HCT116 (cell line): ENCODE data around the gene ZNF335. TPM values are rescaled to one million over a fixed set of nuclear protein-coding genes. Genes with fewer than 3 reads are reported as not detected.
"Not testable (repeated sequence)": the region's sequence is repeated elsewhere in the genome, so short reads cannot be mapped to it uniquely, and the experiment has no call there.

Experiments
- ATAC-seq: fragments of 200-7000 bp; cut with Tn5 transposase; 2 replicates; pipeline ENCODE4 v1.9.1; 2020; ENCODE audit warnings: mild to moderate bottlenecking, moderate library complexity
- BruUV-seq: library from RNA; stranded (reverse); fragments of 400-500 nt; replicated peaks from 2 replicates; lab custom pipeline; 2021; lab: Mats Ljungman, UMichigan
- CTCF ChIA-PET: fragments of 300-600 bp; sonication (Branson Sonifier 250); formaldehyde crosslinking; loops from one replicate; lab custom pipeline; 2021; ENCODE audit warnings: antibody characterized with exemption; lab: Charles Lee
- POLR2A ChIA-PET: fragments of 300-600, 350-600 bp; sonication (Branson Sonifier 250); formaldehyde crosslinking; loops from one replicate; lab custom pipeline; 2021; ENCODE audit warnings: antibody characterized with exemption; lab: Charles Lee
- RAD21 ChIA-PET, 2 experiments: fragments of 300-600 bp; sonication (Branson Sonifier 250); formaldehyde crosslinking; loops; one replicate each; lab custom pipeline; 2023; ENCODE audit warnings: low total read pairs in 2 of 2; ENCODE audit not compliant: uncharacterized antibody in 2 of 2, unreplicated experiment in 2 of 2, low non-redundant PET in 1 of 2; lab: Charles Lee
- DNase-seq: peaks from one replicate; pipeline ENCODE4 v3.0.0-alpha.2; 2010; ENCODE audit warnings: low read depth, low spot score
- H2AFZ ChIP-seq: fragments of 200-600 bp; shearing (Covaris generic), sonication (generic); 2 replicates; pipeline ENCODE4 v1.6.1; 2017; ENCODE audit warnings: low read depth, mixed run types, mixed read lengths, antibody characterized with exemption, low read length; ENCODE audit not compliant: poor library complexity, severe bottlenecking
- H3K27ac ChIP-seq: 2 replicates; pipeline ENCODE4 v1.5.1; 2012; ENCODE audit warnings: low read depth, low read length
- H3K27me3 ChIP-seq: fragments of 200-600 bp; sonication (generic); 2 replicates; pipeline ENCODE4 v1.6.1; 2016; ENCODE audit warnings: mixed run types, low read length, mixed read lengths; ENCODE audit not compliant: insufficient read depth
- H3K36me3 ChIP-seq, 2 experiments: fragments of 200-500 bp in 1 of 2; fragments of 200-600 bp in 1 of 2; sonication (Bioruptor generic) in 1 of 2; sonication (generic) in 1 of 2; 2 replicates each; pipeline versions ENCODE4 v1.5.1 to v1.6.1; 2014 to 2016; ENCODE audit warnings: low read length in 2 of 2, inconsistent platforms in 1 of 2, mixed read lengths in 1 of 2, mixed run types in 1 of 2; ENCODE audit not compliant: insufficient read depth in 2 of 2, control insufficient read depth in 1 of 2
- H3K4me1 ChIP-seq, 2 experiments: fragments of 200-600 bp in 1 of 2; sonication (generic) in 1 of 2; 2 replicates each; pipeline versions ENCODE4 v1.5.1 to v1.6.1; 2012 to 2017; ENCODE audit warnings: low read length in 2 of 2, inconsistent platforms in 1 of 2, mild to moderate bottlenecking in 1 of 2, mixed read lengths in 1 of 2, mixed run types in 1 of 2, moderate library complexity in 1 of 2; ENCODE audit not compliant: insufficient read depth in 2 of 2, control insufficient read depth in 1 of 2
- H3K4me2 ChIP-seq: fragments of 200-600 bp; sonication (generic); 2 replicates; pipeline ENCODE4 v1.6.1; 2017; ENCODE audit warnings: mixed run types, low read length, mixed read lengths
- H3K4me3 ChIP-seq, 2 experiments: fragments of 200-600 bp in 1 of 2; sonication (generic) in 1 of 2; replicated peaks in 1 of 2; 2 replicates each; pipeline ENCODE4 v1.5.1; 2011 to 2016; ENCODE audit warnings: low read length in 2 of 2, control low read depth in 1 of 2, low read depth in 1 of 2, mild to moderate bottlenecking in 1 of 2, mixed read lengths in 1 of 2, mixed run types in 1 of 2
- H3K79me2 ChIP-seq: fragments of 200-600 bp; sonication (generic); 2 replicates; pipeline ENCODE4 v1.6.1; 2017; ENCODE audit warnings: mild to moderate bottlenecking, mixed run types, low read length, moderate library complexity, mixed read lengths; ENCODE audit not compliant: insufficient read depth
- H3K9ac ChIP-seq: fragments of 200-600 bp; sonication (generic); 2 replicates; pipeline ENCODE4 v1.6.1; 2016; ENCODE audit warnings: low read length, mixed read lengths
- H3K9me2 ChIP-seq: fragments of 200-600 bp; sonication (generic), shearing (Covaris generic); 2 replicates; pipeline ENCODE4 v1.6.1; 2017; ENCODE audit warnings: mixed run types, mild to moderate bottlenecking, moderate library complexity; ENCODE audit not compliant: insufficient read depth
- H3K9me3 ChIP-seq, 2 experiments: fragments of 200-500 bp in 1 of 2; fragments of 200-600 bp in 1 of 2; sonication (Bioruptor generic) in 1 of 2; sonication (generic) in 1 of 2; 2 replicates each; pipeline ENCODE4 v1.6.1; 2014 to 2017; ENCODE audit warnings: low read length in 2 of 2, mixed read lengths in 2 of 2, inconsistent platforms in 1 of 2, low read depth in 1 of 2, mild to moderate bottlenecking in 1 of 2, mixed run types in 1 of 2, moderate library complexity in 1 of 2; ENCODE audit not compliant: control insufficient read depth in 1 of 2, insufficient read depth in 1 of 2
- H4K20me1 ChIP-seq: fragments of 200-600 bp; sonication (generic), shearing (Covaris generic); 2 replicates; pipeline ENCODE4 v1.6.1; 2017; ENCODE audit warnings: mixed run types, mild to moderate bottlenecking, moderate library complexity; ENCODE audit not compliant: insufficient read depth
- POLR2AphosphoS5 ChIP-seq: IDR thresholded peaks from 2 replicates; pipeline ENCODE4 v1.6.1; 2011; ENCODE audit warnings: mild to moderate bottlenecking, low read depth, low read length, moderate library complexity
- SP1 ChIP-seq: IDR thresholded peaks from 2 replicates; pipeline ENCODE4 v1.6.1; 2012; ENCODE audit warnings: low read depth
- SRF ChIP-seq: IDR thresholded peaks from 2 replicates; pipeline ENCODE4 v1.6.1; 2012; ENCODE audit warnings: low read depth
- YY1 ChIP-seq: IDR thresholded peaks from 2 replicates; pipeline ENCODE4 v1.6.1; 2011; ENCODE audit warnings: low read length, low read depth, moderate library complexity, mild to moderate bottlenecking; ENCODE audit not compliant: insufficient replicate concordance; ENCODE audit errors: extremely low read depth
- intact Hi-C: fragments of 100-400 bp; cut with micrococcal nuclease; formaldehyde crosslinking; loops from 2 replicates; pipeline ENCODE4 v1.10.0; 2022
- total RNA-seq: library from RNA; stranded (reverse); gene quantifications from one replicate; pipeline ENCODE4 v1.2.1, GENCODE V29; 2021; ENCODE audit not compliant: unreplicated experiment

The ZNF335 gene
- total RNA-seq, 1 experiment from 2014 or later = 20.8 TPM

DNA sequence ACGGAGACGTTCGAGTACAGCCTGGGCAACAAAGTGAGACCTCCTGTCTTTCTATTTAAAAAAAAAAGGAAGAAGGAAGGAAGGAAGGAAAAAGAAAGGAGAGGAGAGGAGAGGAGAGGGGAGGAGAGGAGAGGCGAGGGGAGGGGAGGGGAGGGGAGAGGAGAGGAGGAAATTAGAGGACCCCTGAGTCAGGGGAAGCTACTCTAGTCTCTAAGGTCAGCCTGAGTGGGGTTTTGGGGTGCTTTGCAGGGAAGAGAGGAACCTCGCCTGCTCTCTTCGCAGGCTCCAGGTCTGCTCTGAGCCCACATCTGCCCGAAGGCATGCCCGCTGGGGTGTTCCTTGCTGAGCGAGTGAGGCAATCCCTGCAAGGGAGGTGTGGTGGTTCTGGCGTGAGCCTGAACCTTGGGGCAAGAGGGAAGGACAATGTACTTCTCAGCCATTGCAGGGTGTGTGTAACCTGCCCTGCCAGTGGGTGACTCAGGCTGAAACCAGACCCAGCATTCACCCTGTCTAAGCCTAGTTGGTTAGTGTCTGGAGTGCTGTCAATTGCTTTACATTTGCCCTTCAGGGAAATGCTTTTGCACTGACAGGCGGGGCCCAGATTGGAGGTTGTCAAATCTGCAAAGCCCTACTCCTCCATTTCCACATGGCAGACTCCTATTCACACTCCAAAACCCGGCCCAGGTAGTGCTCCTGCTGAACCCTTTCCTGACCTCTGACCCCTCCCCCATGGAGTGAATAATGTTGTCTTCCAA is 21.4 kb upstream of the ZNF335 start (continued):
- peak; percentile 80 for TF ChIP-seq SP1
- TF ChIP-seq POLR2AphosphoS5 = peak; percentile 45; the same call in 1 of the 2 replicates
- TF ChIP-seq YY1 = peak; percentile 42

DNA sequence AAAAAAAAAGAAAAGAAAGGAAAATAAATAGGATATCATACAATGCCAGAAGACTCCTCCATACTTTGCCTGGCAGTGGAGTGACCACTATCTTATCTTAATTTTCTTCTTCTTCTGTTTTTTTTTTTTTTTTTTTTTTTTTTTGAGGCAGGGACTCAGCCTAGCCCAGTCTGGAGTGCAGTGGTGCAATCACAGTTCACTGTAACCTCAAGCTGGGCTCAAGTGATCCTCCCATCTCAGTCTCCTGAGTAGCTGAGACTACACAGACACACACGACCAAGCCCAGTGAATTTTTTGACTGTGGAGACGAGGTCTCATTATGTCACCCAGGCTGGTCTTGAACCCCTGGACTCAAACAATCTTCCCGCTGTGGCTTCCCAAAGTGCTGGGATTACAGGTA is 19.6 kb upstream of the ZNF335 start:
- Histone ChIP-seq H2AFZ (no peak overlapping the region), H3K4me3 (no peak overlapping the region), H3K9ac (no peak overlapping the region), H3K79me2 (no peaks in the 10 kb centered on the region), H3K9me2 (no peaks in the 10 kb centered on the region), H3K4me2 (no peak overlapping the region), H4K20me1 (no peaks in the 10 kb centered on the region), H3K27me3 (no peaks in the 10 kb centered on the region), H3K9me3 (no peaks in the 10 kb centered on the region), H3K27ac (no peak overlapping the region), H3K4me1 (peaks cover 4 to 16% of the 10 kb centered on the region in 2 experiments; a peak in 3 of 4 replicates), H3K36me3 (no peaks in the 10 kb centered on the region)
- ATAC-seq (no peak), DNase-seq (no peak)
- POLR2A ChIA-PET = no interaction called here
- TF ChIP-seq SRF = no peak
- intact Hi-C loops = no loop called here
- CTCF ChIA-PET = no interaction called here
- no TSS peak for BruUV-seq
- RAD21 ChIA-PET = no interaction called here

DNA sequence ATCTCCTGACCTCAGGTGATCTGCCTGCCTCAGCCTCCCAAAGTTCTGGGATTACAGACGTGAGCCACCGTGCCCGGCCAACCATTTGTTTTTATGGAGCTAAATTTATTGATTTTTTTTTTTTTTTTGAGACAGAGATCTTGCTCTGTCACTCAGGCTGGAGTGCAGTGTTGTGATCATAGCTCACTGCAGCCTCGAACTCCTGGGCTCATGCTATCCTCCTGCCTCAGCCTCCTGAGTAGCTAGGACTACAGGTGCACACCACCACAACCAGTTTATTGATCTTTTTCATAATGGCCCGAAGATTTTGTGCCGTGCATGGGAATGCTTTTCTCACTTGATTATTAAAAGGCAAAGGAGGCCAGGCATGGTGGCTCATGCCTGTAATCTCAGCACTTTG is 16.8 kb upstream of the ZNF335 start:
- intact Hi-C loops, H3K9ac ChIP-seq, H3K4me2 ChIP-seq, H3K27me3 ChIP-seq, H3K4me3 ChIP-seq, H4K20me1 ChIP-seq, RAD21 ChIA-PET, BruUV-seq, ATAC-seq, H3K9me2 ChIP-seq, DNase-seq, H3K36me3 ChIP-seq, H3K79me2 ChIP-seq, H2AFZ ChIP-seq, H3K27ac ChIP-seq, H3K9me3 ChIP-seq, POLR2A ChIA-PET: not testable (repeated sequence)
- CTCF ChIA-PET = interaction anchor here (1.0 to 1.2 kb wide), 2 partner anchors 18 to 360 kb away, joined by 3 to 5 read pairs; no protein-coding TSS in a partner anchor
- H3K4me1 ChIP-seq = peaks cover 3 to 13% of the 10 kb centered on the region in 2 experiments; a peak in 3 of 4 replicates
